Suppressor macrophage treated with lipopolysaccharide for 1 hour (primary cell): Measurements from ENCODE around the gene NEURL1.

Experiments used
- DNase-seq, 3 donors: peaks; one replicate each; pipeline ENCODE4 v3.0.0-alpha.2; 2020 to 2022

Gene NEURL1

DNA sequence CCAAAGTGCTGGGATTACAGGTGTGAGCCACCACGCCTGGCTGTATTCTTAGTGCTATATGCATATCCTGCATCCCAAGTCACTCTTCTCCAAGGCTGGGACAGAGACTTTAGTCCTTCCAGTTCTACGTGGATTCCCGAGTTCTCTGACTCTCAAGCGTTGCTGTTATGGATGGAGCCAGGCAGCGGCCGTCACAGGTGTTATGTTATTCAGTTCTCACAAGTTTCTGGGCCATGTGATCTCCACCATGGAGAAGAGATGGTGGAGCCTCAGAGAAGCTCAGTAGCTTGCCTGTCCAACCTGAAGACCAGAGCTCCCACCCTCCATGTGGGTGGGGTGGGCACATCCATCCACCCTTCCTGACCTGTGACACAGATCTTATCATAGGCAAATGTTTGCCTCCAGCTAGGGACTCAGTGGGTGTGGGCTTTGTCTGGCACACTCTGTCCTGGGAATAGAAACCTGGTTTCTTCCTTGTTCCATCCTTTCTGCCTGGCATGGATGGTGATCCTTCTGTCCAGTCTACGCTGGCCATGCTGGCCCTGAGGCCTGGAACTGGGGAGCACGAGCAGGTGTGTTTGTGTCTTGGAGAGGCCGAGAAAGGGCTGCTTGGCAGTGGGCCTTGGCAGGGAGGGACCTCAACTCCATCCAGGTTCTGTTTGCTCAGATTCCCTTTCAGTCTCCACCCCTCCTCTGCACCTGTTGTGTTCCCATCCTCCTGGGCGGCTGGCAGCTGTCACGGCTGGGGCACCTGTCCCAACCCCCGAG lies 55.3 kb downstream of the NEURL1 start:
- no peak for DNase-seq

- DNase-seq: no peak
Observed at GRCh38 chr10:103549349-103549685, 55.8 kb downstream of the NEURL1 start.

DNA sequence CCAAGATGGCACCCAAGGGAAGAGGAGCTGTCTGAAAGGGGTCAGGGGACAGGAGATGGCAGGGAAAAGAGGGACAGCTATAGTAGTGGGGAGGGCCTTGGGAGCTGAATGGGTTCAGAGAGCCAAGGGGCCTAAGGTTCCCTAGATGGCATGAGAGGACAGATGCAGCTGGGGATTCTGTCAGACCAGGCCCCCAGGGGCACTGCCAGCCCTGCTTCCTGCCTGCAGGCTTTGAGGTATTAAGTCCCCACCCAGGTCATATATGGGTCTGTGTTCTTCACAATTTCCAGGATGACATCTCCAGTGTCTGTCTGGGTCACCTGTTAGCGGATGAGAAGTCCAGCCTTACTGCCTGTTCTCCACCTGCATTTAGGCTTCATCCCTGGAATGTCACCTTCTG lies 56.7 kb downstream of the NEURL1 start:
- DNase-seq: no peak

GRCh38 chr10:103551619-103552602 lies 58.4 kb downstream of the NEURL1 start:
- DNase-seq: peak; percentile 92 to 97 (median 93)

DNA sequence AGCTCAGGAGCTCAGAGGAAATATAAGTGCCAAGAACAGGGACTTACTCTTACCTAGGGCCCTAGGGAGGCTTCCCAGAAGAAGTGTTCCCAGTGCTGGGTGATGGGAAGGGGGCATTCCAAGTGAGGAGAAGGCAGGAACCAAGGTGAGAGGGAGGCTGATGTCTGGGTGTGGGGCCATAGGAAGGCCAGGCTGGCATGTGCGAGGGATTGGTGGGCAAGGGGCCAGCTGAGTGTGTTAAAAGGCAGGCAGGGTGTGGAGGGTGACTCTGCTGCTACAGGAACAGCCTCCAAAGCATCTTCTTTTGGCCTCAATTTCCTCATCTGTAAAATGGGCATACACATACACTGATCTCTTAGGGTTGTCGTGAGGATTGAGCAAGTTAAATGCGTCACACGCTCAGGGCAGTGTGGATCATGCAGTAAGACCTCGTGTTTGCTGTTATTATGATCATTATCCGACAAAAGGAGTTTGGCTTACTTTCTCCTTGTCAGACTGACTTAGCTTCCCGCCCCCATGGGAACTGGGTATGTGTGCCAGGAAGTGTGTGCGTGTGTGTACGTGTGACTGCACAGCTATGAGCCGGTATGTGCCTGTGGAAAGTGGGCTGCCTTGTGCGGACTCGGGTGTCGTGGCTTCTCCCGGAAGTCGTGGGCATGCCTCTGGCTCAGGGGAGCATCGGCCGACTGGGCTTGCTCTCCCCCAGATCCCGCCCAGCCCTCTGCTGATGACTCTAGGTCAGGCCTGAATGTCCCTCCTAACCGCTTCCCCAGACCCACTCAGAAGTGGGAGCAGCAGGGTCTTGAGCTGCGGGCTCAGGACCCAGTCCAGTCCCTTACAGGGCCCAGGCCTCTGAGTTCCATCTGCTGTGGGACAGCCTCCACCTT lies 59.6 kb downstream of the NEURL1 start:
- DNase-seq: no peak

- DNase-seq: peak; percentile 50 to 75 (median 70)
Observed at GRCh38 chr10:103553743-103554487, 60.4 kb downstream of the NEURL1 start.

DNA sequence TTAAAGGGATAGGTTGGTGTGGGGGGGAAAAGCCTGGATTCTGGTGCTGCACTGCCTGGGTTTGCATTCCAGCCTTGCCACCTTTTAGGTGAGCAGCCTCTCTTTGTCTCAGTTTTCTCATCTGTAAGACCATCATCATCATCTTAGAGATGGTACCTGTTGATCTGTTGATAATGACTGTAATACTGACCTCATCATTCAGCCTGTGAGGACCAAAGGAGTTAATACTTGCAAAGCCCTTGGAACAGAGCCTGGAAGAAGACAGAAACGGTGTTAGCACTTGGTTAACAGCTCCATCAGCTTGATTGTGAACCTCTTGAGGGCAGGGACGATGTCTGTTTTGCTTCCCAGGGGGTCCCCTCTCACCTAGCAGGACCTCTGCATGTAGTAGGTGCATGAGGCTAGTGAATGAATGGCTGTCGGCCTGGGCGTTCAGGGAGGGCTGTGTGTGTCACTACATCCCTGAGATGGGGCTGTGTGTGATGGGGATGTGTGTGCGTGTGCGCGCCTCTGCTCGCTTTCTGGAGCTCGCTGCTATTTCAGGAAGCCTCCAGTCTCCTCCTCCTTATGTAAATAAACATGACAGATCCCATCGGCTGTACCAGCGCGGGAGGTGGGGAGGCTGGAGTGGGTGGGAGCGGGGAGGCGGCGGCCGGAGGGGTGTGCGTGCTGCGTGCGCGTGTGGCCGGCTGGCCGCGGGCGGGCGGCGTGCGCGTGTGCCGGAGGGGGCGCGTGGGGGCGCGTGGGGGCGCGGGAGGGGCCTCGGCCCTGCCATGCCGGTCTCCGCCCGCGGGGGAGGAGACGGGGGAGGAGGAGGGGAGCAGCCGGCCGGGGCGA lies 61.2 kb downstream of the NEURL1 start:
- DNase-seq: peak; percentile 81 to 89 (median 88)

- no peak for DNase-seq
Observed at GRCh38 chr10:103555325-103555649, 61.8 kb downstream of the NEURL1 start.

- no peak for DNase-seq
Observed at GRCh38 chr10:103555712-103556111, 62.2 kb downstream of the NEURL1 start.

DNA sequence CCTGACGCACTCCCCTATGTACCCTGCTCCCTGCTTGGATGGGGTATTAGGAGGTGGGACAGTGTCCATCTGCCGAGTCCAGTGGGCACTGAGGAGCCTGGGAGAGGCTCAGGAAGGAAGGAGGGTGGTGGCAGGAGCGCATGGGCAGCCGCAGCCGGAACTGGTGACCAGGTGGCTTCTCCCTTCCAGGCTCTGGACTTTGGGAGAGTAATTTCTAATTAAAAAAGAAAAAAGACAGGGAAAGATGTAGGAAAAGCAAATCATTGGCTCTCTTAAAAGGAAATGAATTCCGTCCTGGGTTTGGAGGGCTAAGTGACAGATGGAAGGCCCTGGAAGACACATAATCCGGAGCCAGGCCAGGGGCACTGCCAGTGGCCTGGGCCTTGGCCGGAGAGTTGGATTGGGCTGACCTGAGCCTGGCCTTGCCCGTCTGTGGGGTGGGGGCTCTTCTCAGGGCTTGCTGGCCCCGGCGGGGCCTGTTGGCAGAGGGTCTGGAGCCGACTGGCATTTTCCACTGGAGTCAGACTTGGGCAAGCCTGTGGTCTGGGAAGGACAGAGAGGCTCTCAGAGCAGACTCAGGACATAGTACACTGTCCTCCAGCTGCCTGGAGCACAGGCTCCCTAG lies 63.0 kb downstream of the NEURL1 start:
- DNase-seq: no peak

DNA sequence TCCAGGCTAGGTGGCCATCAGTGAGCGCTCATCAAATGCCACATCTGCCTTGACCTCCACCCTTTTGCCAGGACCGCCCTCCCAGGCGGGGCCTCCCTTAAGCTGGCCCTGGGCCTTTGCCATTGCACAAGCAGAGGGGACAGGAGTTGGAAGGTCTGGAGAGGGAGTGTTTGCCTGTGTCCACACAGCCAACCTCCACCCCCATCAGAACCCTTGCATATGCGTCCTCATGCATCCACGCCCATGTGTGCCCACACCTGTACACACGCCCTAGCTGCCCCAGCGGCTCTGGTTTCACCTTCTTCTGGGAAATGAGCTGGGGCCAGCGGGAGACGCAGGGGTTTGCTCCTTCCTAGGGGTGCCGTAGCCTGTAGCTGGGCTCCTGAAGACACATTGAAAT lies 64.0 kb downstream of the NEURL1 start:
- no peak for DNase-seq

DNA sequence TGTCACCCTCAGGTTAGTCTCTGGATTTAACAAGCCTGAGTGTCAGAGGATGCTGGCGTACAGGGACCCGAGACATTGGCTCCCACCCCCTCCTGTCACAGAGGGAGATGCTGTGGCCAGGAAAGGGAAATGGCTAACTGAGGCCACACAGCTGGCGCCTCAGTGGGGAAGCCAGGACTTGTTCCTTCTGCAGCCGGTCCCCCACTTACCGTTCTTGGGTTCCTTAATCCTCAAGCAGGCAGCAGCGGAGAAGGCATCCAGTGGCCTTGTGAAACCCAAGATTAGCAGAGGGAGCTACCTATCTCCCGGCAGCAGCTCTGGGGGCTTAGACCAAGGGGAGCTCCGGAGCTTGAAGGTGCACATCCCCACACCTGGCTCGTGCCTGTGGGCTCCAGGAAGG lies 65.4 kb downstream of the NEURL1 start:
- peak in 2 of 3 donors; percentile 28 to 44 for DNase-seq

- no peak for DNase-seq
Observed at GRCh38 chr10:103559776-103560175, 66.3 kb downstream of the NEURL1 start.

DNA sequence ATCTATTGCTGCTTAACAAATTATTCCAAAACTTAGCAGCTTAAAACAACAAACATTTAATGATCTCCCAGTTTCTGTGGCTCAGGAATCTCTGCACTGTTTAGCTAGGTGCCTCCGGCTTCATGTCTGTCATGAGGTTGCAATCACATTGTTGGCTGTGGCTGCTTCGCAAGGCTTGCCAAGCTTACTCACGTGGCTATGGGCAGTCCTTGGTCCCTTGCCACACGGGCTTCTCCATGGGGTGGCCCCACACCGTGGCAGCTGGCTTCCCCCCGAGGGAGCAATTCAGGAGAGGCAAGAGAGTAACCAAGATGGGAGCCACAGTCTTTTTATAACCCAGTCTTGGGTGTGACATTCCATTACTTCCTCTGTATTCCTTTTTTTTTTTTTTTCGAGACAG lies 67.4 kb downstream of the NEURL1 start:
- no peak for DNase-seq

DNA sequence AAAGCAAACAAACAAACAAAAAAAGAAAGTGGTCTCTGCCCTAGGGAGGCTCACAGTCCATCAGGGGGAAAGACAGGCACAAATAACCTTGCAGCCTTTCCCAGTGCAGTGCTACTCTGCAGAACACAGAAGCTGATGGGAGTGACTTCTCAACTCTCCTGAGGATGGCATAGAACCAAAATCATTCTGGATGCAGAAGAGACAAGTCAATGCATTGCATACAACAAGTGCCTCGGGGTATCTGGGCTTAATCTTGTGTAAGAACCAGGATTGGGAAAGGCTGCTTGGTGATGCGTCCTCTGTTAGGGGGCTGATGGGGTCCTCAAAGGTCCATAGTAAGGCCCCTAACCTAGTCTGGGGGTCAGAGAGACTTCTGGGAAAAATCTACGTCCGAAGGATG lies 68.9 kb downstream of the NEURL1 start:
- DNase-seq: no peak

GRCh38 chr10:103563231-103564115 lies 70.0 kb downstream of the NEURL1 start:
- no peak for DNase-seq

- DNase-seq: peak; percentile 54 to 78 (median 66)
Observed at GRCh38 chr10:103564116-103564501, 70.6 kb downstream of the NEURL1 start.

DNA sequence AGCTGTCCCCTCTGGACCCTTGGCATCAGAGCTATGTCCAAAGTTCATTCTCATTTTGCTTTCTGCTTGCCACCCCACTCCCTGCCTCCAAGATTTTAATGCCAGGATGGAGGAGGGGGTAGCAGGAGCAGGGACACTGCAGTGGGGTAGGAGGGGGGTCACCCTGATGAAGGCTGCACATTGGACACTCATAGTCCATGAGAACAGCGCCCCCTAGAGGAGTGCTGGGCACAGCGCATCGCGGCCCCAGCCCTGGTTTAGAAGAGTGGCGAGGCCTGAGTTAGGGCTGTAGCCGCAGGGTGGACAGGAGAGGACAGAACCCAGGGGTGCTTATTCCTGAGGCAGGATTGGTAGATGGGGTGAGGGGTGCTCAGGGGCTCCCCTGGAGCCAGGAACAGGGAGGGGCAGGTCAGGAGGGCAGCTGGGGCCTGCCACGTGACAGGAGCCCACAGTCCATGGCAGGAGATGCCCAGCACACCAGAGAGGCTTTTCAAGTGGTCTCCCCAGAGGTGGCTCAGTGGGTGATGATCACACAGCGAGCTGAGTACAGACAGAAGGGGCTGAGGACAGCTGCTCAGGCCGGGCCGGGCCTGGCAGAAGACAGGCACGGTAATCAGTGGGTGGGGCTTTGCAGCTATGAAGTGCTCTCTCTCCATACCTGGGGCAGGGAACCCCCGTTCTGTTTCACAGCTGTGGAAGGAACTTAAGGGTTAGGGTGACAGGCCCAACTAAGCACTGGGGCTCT lies 71.4 kb downstream of the NEURL1 start:
- peak; percentile 47 to 69 (median 68) for DNase-seq

DNA sequence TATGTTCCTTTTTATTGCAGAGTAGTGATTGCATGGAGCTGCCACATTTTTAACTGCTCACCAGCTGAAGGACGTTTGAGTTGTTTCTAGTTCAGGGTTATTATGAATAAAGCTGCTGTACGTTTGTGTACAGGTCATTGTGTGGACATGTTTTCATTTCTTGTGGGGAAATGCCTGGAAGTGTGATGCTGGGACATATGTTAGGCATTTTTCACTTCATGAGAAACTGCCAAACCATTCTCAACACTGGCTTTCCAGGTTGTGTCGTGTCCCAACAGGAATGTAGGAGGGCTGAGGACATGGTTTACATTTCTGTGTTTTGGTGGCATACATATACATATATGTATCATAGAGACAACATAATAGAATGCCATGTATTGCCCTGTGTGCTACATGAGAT lies 73.0 kb downstream of the NEURL1 start:
- no peak for DNase-seq
